ENCODE measurements around the gene NNAT. TPM values are rescaled to one million over a fixed set of nuclear protein-coding genes. Genes with fewer than 3 reads are reported as not detected.
A peak's percentile ranks its signal among the peaks of the same experiment; 100 is the strongest.

Gene NNAT
- total and polyA plus RNA-seq, 2 donors (not counting 1 experiment from before 2014, with no cell fraction given) = not detected

DNA sequence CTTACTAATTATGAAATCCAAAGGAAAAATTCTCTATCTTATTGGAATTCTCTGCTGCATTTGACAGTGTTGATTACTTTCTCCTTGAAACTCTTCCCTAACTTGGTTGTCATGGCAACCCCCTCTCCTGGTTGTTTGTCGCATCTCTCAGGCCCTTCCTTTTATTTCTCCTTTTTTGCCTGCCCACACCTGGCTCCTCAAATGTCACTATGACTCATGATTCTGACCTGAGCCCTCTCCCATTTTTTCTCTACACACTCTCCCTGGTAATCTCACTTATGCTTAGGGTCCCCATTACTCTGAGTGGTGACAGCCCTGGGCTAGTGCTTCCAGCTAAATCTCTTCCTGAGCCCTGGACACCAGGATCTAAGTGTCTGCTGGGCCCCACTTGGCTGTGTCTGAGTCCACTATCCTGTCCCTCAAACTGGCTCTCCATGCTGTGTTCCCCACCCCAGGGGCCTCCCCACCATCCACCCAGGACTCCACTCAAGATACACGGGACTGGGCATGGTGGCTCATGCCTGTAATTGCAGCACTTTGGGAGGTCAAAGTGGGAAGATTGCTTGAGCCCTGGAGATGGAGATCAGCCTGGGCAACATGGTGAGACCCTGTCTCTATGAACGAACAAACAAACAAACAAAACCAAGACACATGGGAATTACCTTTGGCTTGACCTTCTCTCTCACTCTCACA is 16.5 kb upstream of the NNAT start:
- intact Hi-C loops (cut with micrococcal nuclease) = no loop called here
- Mint-ChIP-seq H3K9me3 (ENCODE audit: insufficient read depth) (no peaks in the 10 kb centered on the region), H3K4me1 (no peaks in the 10 kb centered on the region), H3K4me3 (no peak overlapping the region), H3K27ac (peak overlapping the region; percentile 22), H3K27me3 (no peaks in the 10 kb centered on the region)
- Histone ChIP-seq H3K4me1 (ENCODE audit: control insufficient read depth in 2 of 2, insufficient read depth in 2 of 2, low read length in 2 of 2) (peaks cover 14 to 17% of the 10 kb centered on the region in 2 donors), H3K27ac (ENCODE audit: low read length in 2 of 2) (no peak overlapping the region), H3K27me3 (replicated peaks in 1 of 4; ENCODE audit: control extremely low read depth in 1 of 4, control insufficient read depth in 3 of 4, insufficient read depth in 4 of 4, low read length in 3 of 4) (no peaks in the 10 kb centered on the region), H3K36me3 (replicated peaks in 1 of 2; ENCODE audit: control extremely low read depth in 1 of 2, control insufficient read depth in 1 of 2, extremely low read depth in 1 of 2, insufficient read depth in 2 of 2, low read length in 1 of 2) (peaks cover 0 to 18% of the 10 kb centered on the region in 2 experiments), H3K79me2 (ENCODE audit: control insufficient read depth, insufficient read depth, low read length) (peaks cover 9% of the 10 kb centered on the region), H4K20me1 (ENCODE audit: control insufficient read depth, insufficient read depth, low read length, poor library complexity, severe bottlenecking) (peaks cover 26% of the 10 kb centered on the region), H3K4me3 (ENCODE audit: control extremely low read depth in 1 of 5, extremely low read depth in 1 of 5, insufficient read depth in 1 of 5, low read depth in 2 of 5, low read length in 4 of 5) (no peak overlapping the region), H3K4me2 (replicated peaks; ENCODE audit: low read depth, low read length, poor library complexity, severe bottlenecking) (no peak overlapping the region), H3K9me3 (ENCODE audit: control extremely low read depth in 1 of 3, control insufficient read depth in 2 of 3, insufficient read depth in 1 of 3, low read length in 2 of 3) (no peaks in the 10 kb centered on the region), H3K9ac (ENCODE audit: low read length) (no peak overlapping the region), H2AFZ (ENCODE audit: insufficient read depth, low read depth, low read length, poor library complexity, severe bottlenecking) (no peak overlapping the region)
- ChIA-PET POLR2A (no interaction called here), CTCF (no interaction called here)
- DNase-seq (no peak), ATAC-seq (ENCODE audit: low read depth) (no peak)
- 63% methylated on average over 3 of the region's 3 CpGs for WGBS (ENCODE audit: insufficient coverage)
- TF ChIP-seq, protein P1, sequence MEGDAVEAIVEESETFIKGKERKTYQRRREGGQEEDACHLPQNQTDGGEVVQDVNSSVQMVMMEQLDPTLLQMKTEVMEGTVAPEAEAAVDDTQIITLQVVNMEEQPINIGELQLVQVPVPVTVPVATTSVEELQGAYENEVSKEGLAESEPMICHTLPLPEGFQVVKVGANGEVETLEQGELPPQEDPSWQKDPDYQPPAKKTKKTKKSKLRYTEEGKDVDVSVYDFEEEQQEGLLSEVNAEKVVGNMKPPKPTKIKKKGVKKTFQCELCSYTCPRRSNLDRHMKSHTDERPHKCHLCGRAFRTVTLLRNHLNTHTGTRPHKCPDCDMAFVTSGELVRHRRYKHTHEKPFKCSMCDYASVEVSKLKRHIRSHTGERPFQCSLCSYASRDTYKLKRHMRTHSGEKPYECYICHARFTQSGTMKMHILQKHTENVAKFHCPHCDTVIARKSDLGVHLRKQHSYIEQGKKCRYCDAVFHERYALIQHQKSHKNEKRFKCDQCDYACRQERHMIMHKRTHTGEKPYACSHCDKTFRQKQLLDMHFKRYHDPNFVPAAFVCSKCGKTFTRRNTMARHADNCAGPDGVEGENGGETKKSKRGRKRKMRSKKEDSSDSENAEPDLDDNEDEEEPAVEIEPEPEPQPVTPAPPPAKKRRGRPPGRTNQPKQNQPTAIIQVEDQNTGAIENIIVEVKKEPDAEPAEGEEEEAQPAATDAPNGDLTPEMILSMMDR (IDR thresholded peaks at IDR 0.05) = no peak
- no peak for TF ChIP-seq EZH2 (IDR thresholded peaks at IDR 0.05; ENCODE audit: borderline replicate concordance, insufficient read depth, low read depth, low read length, poor library complexity, severe bottlenecking)

DNA sequence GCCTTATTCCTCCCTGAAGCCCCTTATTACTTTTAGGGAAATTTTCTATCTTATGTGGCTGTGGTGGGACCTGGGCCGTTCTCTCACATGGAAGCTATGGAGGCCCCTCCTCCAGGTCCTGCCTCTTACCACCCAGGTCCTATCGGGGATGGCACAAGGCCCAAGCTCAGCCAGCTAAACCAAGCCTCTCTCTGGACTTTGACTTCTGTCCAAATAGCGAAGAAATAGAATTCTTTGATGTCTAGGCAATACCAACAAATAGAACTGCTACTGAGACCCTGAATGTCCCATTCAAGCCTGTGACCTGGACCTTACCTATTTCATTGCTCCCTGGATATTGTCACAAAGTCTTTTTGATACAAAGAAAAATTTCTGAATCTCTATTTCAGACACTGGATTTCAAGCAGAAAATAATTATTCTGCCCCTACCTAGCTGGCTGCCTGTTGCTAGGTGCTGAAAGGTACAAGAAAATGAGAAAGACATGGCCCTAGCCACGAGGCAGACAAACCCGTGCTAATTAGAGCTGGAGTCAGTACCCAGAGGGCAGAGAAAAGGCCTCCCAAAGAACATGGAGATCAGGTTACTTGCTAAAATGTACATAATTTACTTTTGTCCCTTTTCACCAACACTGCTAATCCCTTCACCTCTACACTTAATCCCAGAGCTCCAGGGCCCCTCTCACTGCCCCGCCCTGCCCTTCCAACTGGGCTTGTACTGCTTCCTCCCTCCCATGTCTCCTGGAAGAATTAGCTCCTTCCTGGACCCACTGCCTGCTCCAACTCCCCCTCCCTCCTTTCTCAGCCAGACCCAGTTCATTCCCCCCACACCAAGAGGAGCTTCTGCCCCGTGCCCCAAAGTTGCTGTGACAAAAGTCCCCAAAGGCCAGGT is 15.5 kb upstream of the NNAT start:
- WGBS (ENCODE audit: insufficient coverage) = 100% methylated on average over 6 of the region's 7 CpGs
- H3K9me3 ChIP-seq (ENCODE audit: control extremely low read depth in 1 of 3, control insufficient read depth in 2 of 3, insufficient read depth in 1 of 3, low read length in 2 of 3) = no peaks in the 10 kb centered on the region
- intact Hi-C loops (cut with micrococcal nuclease) = no loop called here
- Mint-ChIP-seq H3K27me3 (no peaks in the 10 kb centered on the region), H3K4me1 (peaks cover under 1% of the 10 kb centered on the region), H3K27ac (peak overlapping the region; percentile 22), H3K9me3 (ENCODE audit: insufficient read depth) (no peaks in the 10 kb centered on the region), H3K4me3 (no peak overlapping the region)
- no peaks in the 10 kb centered on the region for H3K27me3 ChIP-seq (replicated peaks in 1 of 4; ENCODE audit: control extremely low read depth in 1 of 4, control insufficient read depth in 3 of 4, insufficient read depth in 4 of 4, low read length in 3 of 4)
- no peak overlapping the region for H3K9ac ChIP-seq (ENCODE audit: low read length)
- ATAC-seq (ENCODE audit: low read depth) = no peak
- H3K4me1 ChIP-seq (ENCODE audit: control insufficient read depth in 2 of 2, insufficient read depth in 2 of 2, low read length in 2 of 2) = peaks cover 14 to 17% of the 10 kb centered on the region in 2 donors
- H2AFZ ChIP-seq (ENCODE audit: insufficient read depth, low read depth, low read length, poor library complexity, severe bottlenecking) = no peak overlapping the region
- H3K36me3 ChIP-seq (replicated peaks in 1 of 2; ENCODE audit: control extremely low read depth in 1 of 2, control insufficient read depth in 1 of 2, extremely low read depth in 1 of 2, insufficient read depth in 2 of 2, low read length in 1 of 2) = peaks cover 0 to 25% of the 10 kb centered on the region in 2 experiments
- DNase-seq = no peak
- ChIA-PET CTCF (no interaction called here), POLR2A (no interaction called here)
- no peak overlapping the region for H3K27ac ChIP-seq (ENCODE audit: low read length in 2 of 2)
- peaks cover 9% of the 10 kb centered on the region for H3K79me2 ChIP-seq (ENCODE audit: control insufficient read depth, insufficient read depth, low read length)
- H3K4me2 ChIP-seq (replicated peaks; ENCODE audit: low read depth, low read length, poor library complexity, severe bottlenecking) = no peak overlapping the region
- no peak overlapping the region for H3K4me3 ChIP-seq (ENCODE audit: control extremely low read depth in 1 of 5, extremely low read depth in 1 of 5, insufficient read depth in 1 of 5, low read depth in 2 of 5, low read length in 4 of 5)
- peaks cover 31% of the 10 kb centered on the region for H4K20me1 ChIP-seq (ENCODE audit: control insufficient read depth, insufficient read depth, low read length, poor library complexity, severe bottlenecking)
- no peak for TF ChIP-seq EZH2 (IDR thresholded peaks at IDR 0.05; ENCODE audit: borderline replicate concordance, insufficient read depth, low read depth, low read length, poor library complexity, severe bottlenecking)
- TF ChIP-seq, protein P1 (IDR thresholded peaks at IDR 0.05) = no peak

Data from B cell (primary cell).